Liver (tissue), 3 donors: ENCODE results near the gene ITPRID1.

Experiments
- CTCF ChIP-seq: fragments of 150-350 bp; IDR thresholded peaks from 2 replicates; pipeline ENCODE4 v1.5.1; 2017; ENCODE audit warnings: improper control_type of control experiment, low read depth, low read length; ENCODE audit not compliant: missing input control
- FOXA1 ChIP-seq: IDR thresholded peaks from 2 replicates; pipeline ENCODE4 v1.6.1; 2016; ENCODE audit warnings: antibody characterized with exemption
- FOXA2 ChIP-seq: IDR thresholded peaks from 2 replicates; pipeline ENCODE4 v1.6.1; 2016; ENCODE audit warnings: antibody characterized with exemption
- GABPA ChIP-seq, 2 donors: IDR thresholded peaks in 1 of 2; conservative IDR thresholded peaks in 1 of 2; 2 replicates each; pipeline ENCODE4 v1.6.1; 2016; ENCODE audit warnings: antibody characterized with exemption in 2 of 2, mild to moderate bottlenecking in 1 of 2, moderate library complexity in 1 of 2
- HNF4G ChIP-seq: IDR thresholded peaks from 2 replicates; pipeline ENCODE4 v1.6.1; 2016; ENCODE audit warnings: antibody characterized with exemption
- JUND ChIP-seq, 2 donors: IDR thresholded peaks; 2 replicates each; pipeline ENCODE4 v1.6.1; 2016; ENCODE audit warnings: antibody characterized with exemption in 2 of 2
- MAX ChIP-seq: IDR thresholded peaks from 2 replicates; pipeline ENCODE4 v1.6.1; 2016; ENCODE audit warnings: antibody characterized with exemption
- SP1 ChIP-seq: IDR thresholded peaks from 2 replicates; pipeline ENCODE4 v1.6.1; 2018; ENCODE audit warnings: antibody characterized with exemption, mild to moderate bottlenecking
- TAF1 ChIP-seq: conservative IDR thresholded peaks from 2 replicates; pipeline ENCODE4 v1.6.1; 2016; ENCODE audit warnings: antibody characterized with exemption, mild to moderate bottlenecking
- YY1 ChIP-seq: IDR thresholded peaks from 2 replicates; pipeline ENCODE4 v1.6.1; 2016; ENCODE audit warnings: antibody characterized with exemption, mild to moderate bottlenecking
- ZBTB33 ChIP-seq: IDR thresholded peaks from 2 replicates; pipeline ENCODE4 v1.6.1; 2016; ENCODE audit warnings: antibody characterized with exemption
- TF ChIP-seq, protein P1 (sequence below): IDR thresholded peaks from 2 replicates; pipeline ENCODE4 v1.6.1; 2016; ENCODE audit warnings: antibody characterized with exemption, mild to moderate bottlenecking
- donor health status: healthy.
- donor health status: healthy.

DNA sequence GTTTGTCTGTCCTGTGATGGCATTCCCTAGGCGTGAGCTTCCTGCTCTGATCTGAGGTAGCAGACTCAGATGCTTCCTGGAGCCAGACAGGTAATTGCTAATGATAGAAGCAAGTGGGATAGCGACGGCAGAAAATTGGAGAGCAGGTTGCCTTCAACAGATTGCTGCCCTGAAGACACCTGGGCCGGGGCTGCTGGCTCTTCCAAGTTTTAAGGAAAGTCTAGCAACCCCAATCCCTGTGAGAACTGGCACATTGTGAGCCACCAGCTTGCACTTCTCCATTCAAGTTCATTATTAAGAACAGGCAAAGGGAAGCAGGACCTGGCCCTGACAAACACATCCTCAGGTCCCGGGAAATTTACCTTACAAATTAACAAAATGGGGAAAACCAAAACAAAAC, 50.8 kb downstream of the ITPRID1 start:
- TF ChIP-seq CTCF (no peak), ZBTB33 (no peak), JUND (IDR thresholded peaks at IDR 0.05) (no peak), FOXA2 (no peak), YY1 (no peak), GABPA (IDR thresholded peaks at IDR 0.05 in 1 of 2, conservative IDR thresholded peaks at IDR 0.05 in 1 of 2) (no peak), HNF4G (no peak), SP1 (no peak), MAX (no peak), TAF1 (no peak), FOXA1 (no peak)
- TF ChIP-seq, protein P1, sequence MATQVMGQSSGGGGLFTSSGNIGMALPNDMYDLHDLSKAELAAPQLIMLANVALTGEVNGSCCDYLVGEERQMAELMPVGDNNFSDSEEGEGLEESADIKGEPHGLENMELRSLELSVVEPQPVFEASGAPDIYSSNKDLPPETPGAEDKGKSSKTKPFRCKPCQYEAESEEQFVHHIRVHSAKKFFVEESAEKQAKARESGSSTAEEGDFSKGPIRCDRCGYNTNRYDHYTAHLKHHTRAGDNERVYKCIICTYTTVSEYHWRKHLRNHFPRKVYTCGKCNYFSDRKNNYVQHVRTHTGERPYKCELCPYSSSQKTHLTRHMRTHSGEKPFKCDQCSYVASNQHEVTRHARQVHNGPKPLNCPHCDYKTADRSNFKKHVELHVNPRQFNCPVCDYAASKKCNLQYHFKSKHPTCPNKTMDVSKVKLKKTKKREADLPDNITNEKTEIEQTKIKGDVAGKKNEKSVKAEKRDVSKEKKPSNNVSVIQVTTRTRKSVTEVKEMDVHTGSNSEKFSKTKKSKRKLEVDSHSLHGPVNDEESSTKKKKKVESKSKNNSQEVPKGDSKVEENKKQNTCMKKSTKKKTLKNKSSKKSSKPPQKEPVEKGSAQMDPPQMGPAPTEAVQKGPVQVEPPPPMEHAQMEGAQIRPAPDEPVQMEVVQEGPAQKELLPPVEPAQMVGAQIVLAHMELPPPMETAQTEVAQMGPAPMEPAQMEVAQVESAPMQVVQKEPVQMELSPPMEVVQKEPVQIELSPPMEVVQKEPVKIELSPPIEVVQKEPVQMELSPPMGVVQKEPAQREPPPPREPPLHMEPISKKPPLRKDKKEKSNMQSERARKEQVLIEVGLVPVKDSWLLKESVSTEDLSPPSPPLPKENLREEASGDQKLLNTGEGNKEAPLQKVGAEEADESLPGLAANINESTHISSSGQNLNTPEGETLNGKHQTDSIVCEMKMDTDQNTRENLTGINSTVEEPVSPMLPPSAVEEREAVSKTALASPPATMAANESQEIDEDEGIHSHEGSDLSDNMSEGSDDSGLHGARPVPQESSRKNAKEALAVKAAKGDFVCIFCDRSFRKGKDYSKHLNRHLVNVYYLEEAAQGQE: no peak
